ENCODE measurements around the gene NEK1.

GRCh38 chr4:169650227-169650936 lies 38.0 kb upstream of the NEK1 start:
- TF ChIP-seq EZH2 (IDR thresholded peaks at IDR 0.05; ENCODE audit: low read depth, low read length, severe bottlenecking) (no peak), CTCF (IDR thresholded peaks at IDR 0.05; ENCODE audit: control extremely low read depth in 1 of 3, insufficient read depth in 1 of 3, low read depth in 1 of 3, low read length in 3 of 3) (no peak), SUZ12 (IDR thresholded peaks at IDR 0.05; ENCODE audit: low read length) (no peak), RXRA (IDR thresholded peaks at IDR 0.05; ENCODE audit: insufficient read depth, low read depth, low read length) (no peak), KDM4A (IDR thresholded peaks at IDR 0.05; ENCODE audit: low read depth, low read length, severe bottlenecking) (no peak), POLR2A (IDR thresholded peaks at IDR 0.05; ENCODE audit: control extremely low read depth in 1 of 2, low read depth in 2 of 2, low read length in 2 of 2) (no peak), TBP (IDR thresholded peaks at IDR 0.05; ENCODE audit: low read depth, low read length) (no peak), CHD2 (IDR thresholded peaks at IDR 0.05; ENCODE audit: low read length) (no peak), KDM1A (IDR thresholded peaks at IDR 0.05; ENCODE audit: borderline replicate concordance, low read length) (no peak)
